Activated naive CD4-positive, alpha-beta T cell treated with anti-CD3 and anti-CD28 coated beads, Interleukin-2, amount 10 ng/mL, durations not matched to agents 7 days and 5 days (primary cell): ENCODE measurements around the gene ABCC1.
A peak's percentile ranks its signal among the peaks of the same experiment; 100 is the strongest.

ENCODE experiments used
- CTCF ChIA-PET: fragments of 350-600 bp; sonication (Branson Sonifier 250); formaldehyde crosslinking; loops from one replicate; lab custom pipeline; 2021; ENCODE audit warnings: antibody characterized with exemption; lab: Charles Lee
- DNase-seq: peaks from one replicate; pipeline ENCODE4 v3.0.0-alpha.2; 2020
- H3K27ac Mint-ChIP-seq: one replicate; pipeline ENCODE4 v1.8.0; 2021; ENCODE audit warnings: mild to moderate bottlenecking, moderate library complexity, mixed read lengths
- H3K27me3 Mint-ChIP-seq: one replicate; pipeline ENCODE4 v1.8.0; 2021; ENCODE audit warnings: mild to moderate bottlenecking, mixed read lengths
- H3K36me3 Mint-ChIP-seq: one replicate; pipeline ENCODE4 v1.8.0; 2021; ENCODE audit warnings: mixed read lengths
- H3K4me1 Mint-ChIP-seq: one replicate; pipeline ENCODE4 v1.8.0; 2021; ENCODE audit warnings: mixed read lengths
- H3K4me3 Mint-ChIP-seq: one replicate; pipeline ENCODE4 v1.8.0; 2021; ENCODE audit warnings: mild to moderate bottlenecking, moderate library complexity, mixed read lengths
- H3K9me3 Mint-ChIP-seq: one replicate; pipeline ENCODE4 v1.8.0; 2021; ENCODE audit warnings: mixed read lengths

ABCC1 gene

GRCh38 chr16:16003719-16004313 lies 54.4 kb downstream of the ABCC1 start:
- DNase-seq = no peak
- H3K27ac Mint-ChIP-seq = no peak overlapping the region
- CTCF ChIA-PET = no interaction called here

GRCh38 chr16:16004314-16004749 lies 54.9 kb downstream of the ABCC1 start:
- CTCF ChIA-PET = no interaction called here
- peaks cover 31% of the 10 kb centered on the region for H3K36me3 Mint-ChIP-seq
- peaks cover 19% of the 10 kb centered on the region for H3K4me1 Mint-ChIP-seq
- peaks cover 4% of the 10 kb centered on the region for H3K9me3 Mint-ChIP-seq
- no peak overlapping the region for H3K4me3 Mint-ChIP-seq
- DNase-seq = no peak
- H3K27ac Mint-ChIP-seq = no peak overlapping the region
- H3K27me3 Mint-ChIP-seq = no peaks in the 10 kb centered on the region

More at GRCh38 chr16:16003719-16004313, 54.4 kb downstream of the ABCC1 start:
- Mint-ChIP-seq H3K4me1 (peaks cover 19% of the 10 kb centered on the region), H3K27me3 (no peaks in the 10 kb centered on the region), H3K36me3 (peaks cover 28% of the 10 kb centered on the region), H3K4me3 (no peak overlapping the region), H3K9me3 (peaks cover 4% of the 10 kb centered on the region)

GRCh38 chr16:16005721-16006120 lies 56.3 kb downstream of the ABCC1 start:
- Mint-ChIP-seq H3K4me1 (peaks cover 19% of the 10 kb centered on the region), H3K9me3 (peaks cover 4% of the 10 kb centered on the region), H3K27me3 (no peaks in the 10 kb centered on the region), H3K36me3 (peaks cover 42% of the 10 kb centered on the region), H3K4me3 (no peak overlapping the region), H3K27ac (no peak overlapping the region)
- CTCF ChIA-PET = no interaction called here
- DNase-seq = no peak

- no peak overlapping the region for H3K4me3 Mint-ChIP-seq
- no peak for DNase-seq
- peak overlapping the region; percentile 7 for H3K27ac Mint-ChIP-seq
- CTCF ChIA-PET = no interaction called here
- H3K9me3 Mint-ChIP-seq = peaks cover 4% of the 10 kb centered on the region
- no peaks in the 10 kb centered on the region for H3K27me3 Mint-ChIP-seq
- H3K4me1 Mint-ChIP-seq = peaks cover 19% of the 10 kb centered on the region
- H3K36me3 Mint-ChIP-seq = peaks cover 43% of the 10 kb centered on the region
Measured at GRCh38 chr16:16006650-16007049, 57.2 kb downstream of the ABCC1 start.

DNA sequence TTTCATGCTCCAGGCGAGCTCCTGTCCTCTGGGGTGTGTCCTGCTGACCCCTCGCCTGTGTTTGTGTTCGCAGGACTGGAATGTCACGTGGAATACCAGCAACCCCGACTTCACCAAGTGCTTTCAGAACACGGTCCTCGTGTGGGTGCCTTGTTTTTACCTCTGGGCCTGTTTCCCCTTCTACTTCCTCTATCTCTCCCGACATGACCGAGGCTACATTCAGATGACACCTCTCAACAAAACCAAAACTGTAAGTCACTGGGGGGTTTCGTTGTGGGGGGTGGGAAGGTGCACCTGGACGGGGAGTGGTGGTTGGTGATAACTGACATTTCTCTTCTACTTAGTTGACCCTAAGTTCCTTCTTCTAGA lies 58.3 kb downstream of the ABCC1 start:
- peaks cover 19% of the 10 kb centered on the region for H3K4me1 Mint-ChIP-seq
- peak overlapping the region; percentile 57 for H3K27ac Mint-ChIP-seq
- H3K27me3 Mint-ChIP-seq = no peaks in the 10 kb centered on the region
- peaks cover 39% of the 10 kb centered on the region for H3K36me3 Mint-ChIP-seq
- CTCF ChIA-PET = no interaction called here
- H3K9me3 Mint-ChIP-seq = peaks cover 4% of the 10 kb centered on the region
- H3K4me3 Mint-ChIP-seq = no peak overlapping the region
- no peak for DNase-seq

- Mint-ChIP-seq H3K4me1 (peaks cover 19% of the 10 kb centered on the region), H3K9me3 (peaks cover 2% of the 10 kb centered on the region), H3K36me3 (peaks cover 45% of the 10 kb centered on the region), H3K27ac (no peak overlapping the region), H3K4me3 (no peak overlapping the region), H3K27me3 (no peaks in the 10 kb centered on the region)
- CTCF ChIA-PET = no interaction called here
- DNase-seq = no peak
Measured at GRCh38 chr16:16008666-16009065, 59.2 kb downstream of the ABCC1 start.

DNA sequence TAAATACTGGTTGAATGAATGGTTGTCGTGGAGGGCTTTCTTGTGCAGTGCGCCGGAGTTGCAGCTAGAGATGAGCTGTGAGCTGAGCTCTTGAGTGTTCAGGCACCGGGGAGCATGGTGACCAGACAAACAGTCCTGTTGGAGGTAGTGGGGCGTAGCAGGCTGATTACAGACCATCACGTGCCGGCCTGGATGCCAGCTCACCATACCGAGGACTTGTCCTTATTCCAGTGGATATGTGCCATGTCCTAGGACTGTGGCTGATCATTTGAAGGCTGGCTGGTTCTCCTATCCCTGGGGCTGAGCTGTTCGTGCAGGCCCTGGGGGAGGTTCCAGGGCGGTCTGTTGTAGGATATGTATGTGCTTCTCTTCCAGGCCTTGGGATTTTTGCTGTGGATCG lies 60.0 kb downstream of the ABCC1 start:
- CTCF ChIA-PET = interaction anchor here (0.9 kb wide), 2 partner anchors 15 to 36 kb away, joined by 3 read pairs; no protein-coding TSS in a partner anchor
- peaks cover 19% of the 10 kb centered on the region for H3K4me1 Mint-ChIP-seq
- DNase-seq = no peak
- H3K27me3 Mint-ChIP-seq = no peaks in the 10 kb centered on the region
- H3K27ac Mint-ChIP-seq = peak overlapping the region; percentile 76
- peaks cover 45% of the 10 kb centered on the region for H3K36me3 Mint-ChIP-seq
- H3K9me3 Mint-ChIP-seq = peaks cover 2% of the 10 kb centered on the region
- H3K4me3 Mint-ChIP-seq = no peak overlapping the region

- no peak for DNase-seq
- no peak overlapping the region for H3K4me3 Mint-ChIP-seq
- H3K4me1 Mint-ChIP-seq = peaks cover 19% of the 10 kb centered on the region
- peaks cover 2% of the 10 kb centered on the region for H3K9me3 Mint-ChIP-seq
- H3K36me3 Mint-ChIP-seq = peaks cover 43% of the 10 kb centered on the region
- CTCF ChIA-PET = interaction anchor here (1.1 kb wide), 1 partner anchor 17 kb away, joined by 3 read pairs; no protein-coding TSS in a partner anchor
- no peak overlapping the region for H3K27ac Mint-ChIP-seq
- no peaks in the 10 kb centered on the region for H3K27me3 Mint-ChIP-seq
Measured at GRCh38 chr16:16010194-16010593, 60.8 kb downstream of the ABCC1 start.

DNA sequence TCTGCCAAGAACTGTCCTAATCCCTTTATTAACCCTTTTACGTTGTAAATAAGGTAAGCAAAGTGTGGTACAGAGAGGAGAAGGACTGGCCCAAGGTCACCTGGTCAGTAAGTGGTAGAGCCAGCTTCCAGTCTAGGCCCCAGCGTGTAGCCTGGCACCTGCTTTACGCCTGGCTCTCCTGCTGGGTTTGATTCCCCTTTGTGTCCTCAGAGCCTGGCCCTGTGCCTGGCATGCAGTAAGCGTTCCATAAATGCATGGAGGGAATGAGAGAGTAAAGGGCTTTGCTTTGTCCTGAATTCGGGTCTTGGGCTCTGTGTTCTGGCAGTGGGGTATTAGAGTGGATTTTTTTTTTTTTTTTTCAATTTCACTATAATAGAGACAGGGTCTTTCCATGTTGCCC lies 62.7 kb downstream of the ABCC1 start:
- CTCF ChIA-PET = no interaction called here
- H3K4me3 Mint-ChIP-seq = no peak overlapping the region
- H3K36me3 Mint-ChIP-seq = peaks cover 47% of the 10 kb centered on the region
- H3K4me1 Mint-ChIP-seq = peaks cover 12% of the 10 kb centered on the region
- no peaks in the 10 kb centered on the region for H3K27me3 Mint-ChIP-seq
- H3K27ac Mint-ChIP-seq = no peak overlapping the region
- DNase-seq = no peak
- no peaks in the 10 kb centered on the region for H3K9me3 Mint-ChIP-seq

- Mint-ChIP-seq H3K27ac (no peak overlapping the region), H3K9me3 (no peaks in the 10 kb centered on the region), H3K27me3 (no peaks in the 10 kb centered on the region), H3K4me3 (no peak overlapping the region), H3K36me3 (peaks cover 53% of the 10 kb centered on the region), H3K4me1 (peaks cover 5% of the 10 kb centered on the region)
- CTCF ChIA-PET = no interaction called here
- no peak for DNase-seq
Measured at GRCh38 chr16:16013812-16014211, 64.4 kb downstream of the ABCC1 start.

DNA sequence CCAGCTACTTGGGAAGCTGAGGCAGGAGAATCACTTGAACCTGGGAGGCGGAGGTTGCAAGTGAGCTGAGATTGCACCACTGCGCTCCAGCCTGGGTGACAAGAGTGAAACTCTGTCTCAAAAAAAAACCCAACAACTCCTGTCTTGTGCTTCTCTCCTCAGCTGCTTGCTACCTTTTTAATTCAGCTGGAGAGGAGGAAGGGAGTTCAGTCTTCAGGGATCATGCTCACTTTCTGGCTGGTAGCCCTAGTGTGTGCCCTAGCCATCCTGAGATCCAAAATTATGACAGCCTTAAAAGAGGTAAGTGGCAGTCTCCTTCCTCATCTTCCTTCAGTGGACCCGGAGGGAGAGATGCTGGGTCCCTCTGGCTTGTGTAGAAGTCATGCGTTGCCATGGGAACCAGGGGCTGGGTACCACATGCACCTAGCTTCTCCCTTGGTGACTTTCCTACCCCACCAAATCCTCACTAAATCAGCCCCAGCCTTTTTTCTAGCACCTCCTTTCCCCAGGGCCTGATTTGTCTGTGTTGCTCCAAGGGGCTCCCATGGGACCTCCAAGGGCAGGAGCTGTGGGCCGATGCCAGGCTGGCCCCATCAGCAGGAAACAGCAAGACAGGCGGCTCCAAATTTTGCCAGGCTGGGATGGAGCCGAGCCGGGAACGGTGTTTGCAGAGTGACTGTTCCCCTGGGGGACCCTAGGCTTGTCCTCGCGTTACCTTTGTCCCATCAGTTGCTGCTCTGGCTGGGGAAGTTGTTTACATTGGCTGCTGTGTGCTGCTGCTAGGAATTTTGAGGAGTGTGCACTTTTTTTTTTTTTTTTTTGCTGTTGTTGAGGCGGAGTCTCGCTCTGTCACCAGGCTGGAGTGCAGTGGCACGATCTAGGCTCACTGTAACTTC lies 65.2 kb downstream of the ABCC1 start:
- Mint-ChIP-seq H3K4me3 (no peak overlapping the region), H3K27ac (no peak overlapping the region)

DNA sequence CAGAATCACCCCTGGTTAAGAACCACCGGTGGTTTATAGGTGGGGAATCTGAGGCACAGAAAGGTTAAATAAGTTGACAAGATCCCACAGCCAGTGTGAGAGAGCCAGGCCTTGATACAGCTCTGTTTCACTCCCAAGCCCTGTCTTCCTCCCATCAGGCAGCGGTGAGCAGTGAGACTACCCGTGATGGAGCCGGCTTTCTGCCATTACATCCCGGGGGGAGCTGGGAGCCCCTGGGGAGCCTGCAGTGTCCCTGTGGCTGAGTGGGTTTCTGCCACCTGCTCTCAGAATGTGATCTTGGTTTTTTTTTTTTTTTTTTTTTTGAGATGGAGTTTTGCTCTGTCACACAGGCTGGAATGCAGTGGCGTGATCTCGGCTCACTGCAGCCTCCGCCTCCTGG lies 66.4 kb downstream of the ABCC1 start:
- CTCF ChIA-PET = no interaction called here
- Mint-ChIP-seq H3K27me3 (no peaks in the 10 kb centered on the region), H3K9me3 (no peaks in the 10 kb centered on the region), H3K36me3 (peaks cover 51% of the 10 kb centered on the region), H3K4me1 (peaks cover 5% of the 10 kb centered on the region), H3K27ac (no peak overlapping the region), H3K4me3 (no peak overlapping the region)
- DNase-seq = no peak

More for the DNA sequence above, 65.2 kb downstream of the ABCC1 start:
- no peaks in the 10 kb centered on the region for H3K27me3 Mint-ChIP-seq
- peaks cover 52% of the 10 kb centered on the region for H3K36me3 Mint-ChIP-seq
- H3K9me3 Mint-ChIP-seq = no peaks in the 10 kb centered on the region
- DNase-seq = no peak
- H3K4me1 Mint-ChIP-seq = peaks cover 5% of the 10 kb centered on the region
- CTCF ChIA-PET = no interaction called here

DNA sequence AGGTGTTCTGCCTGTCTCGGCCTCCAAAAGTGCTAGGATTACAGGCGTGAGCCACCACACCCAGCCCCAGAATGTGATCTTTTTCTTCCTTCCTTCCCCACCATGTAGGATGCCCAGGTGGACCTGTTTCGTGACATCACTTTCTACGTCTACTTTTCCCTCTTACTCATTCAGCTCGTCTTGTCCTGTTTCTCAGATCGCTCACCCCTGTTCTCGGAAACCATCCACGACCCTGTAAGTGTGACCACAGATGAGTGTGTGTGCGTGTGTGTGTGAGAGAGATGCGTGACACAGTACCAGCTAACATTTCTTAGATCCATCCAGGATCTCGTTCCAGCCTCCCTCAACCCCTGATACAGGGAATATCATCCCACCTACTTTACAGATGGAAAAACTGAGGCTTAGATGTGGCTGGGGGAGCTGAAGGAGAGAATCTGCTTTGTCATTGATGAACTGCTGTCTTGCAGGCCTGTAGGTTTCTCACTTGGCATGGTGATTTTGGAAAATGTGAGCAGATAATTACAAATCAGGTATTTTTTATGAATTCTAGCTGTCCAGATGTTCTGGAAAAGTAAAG lies 67.1 kb downstream of the ABCC1 start:
- CTCF ChIA-PET = no interaction called here
- peaks cover 5% of the 10 kb centered on the region for H3K4me1 Mint-ChIP-seq
- peaks cover 48% of the 10 kb centered on the region for H3K36me3 Mint-ChIP-seq
- H3K4me3 Mint-ChIP-seq = no peak overlapping the region
- no peak for DNase-seq
- no peaks in the 10 kb centered on the region for H3K27me3 Mint-ChIP-seq
- no peaks in the 10 kb centered on the region for H3K9me3 Mint-ChIP-seq
- H3K27ac Mint-ChIP-seq = peak overlapping the region; percentile 2

DNA sequence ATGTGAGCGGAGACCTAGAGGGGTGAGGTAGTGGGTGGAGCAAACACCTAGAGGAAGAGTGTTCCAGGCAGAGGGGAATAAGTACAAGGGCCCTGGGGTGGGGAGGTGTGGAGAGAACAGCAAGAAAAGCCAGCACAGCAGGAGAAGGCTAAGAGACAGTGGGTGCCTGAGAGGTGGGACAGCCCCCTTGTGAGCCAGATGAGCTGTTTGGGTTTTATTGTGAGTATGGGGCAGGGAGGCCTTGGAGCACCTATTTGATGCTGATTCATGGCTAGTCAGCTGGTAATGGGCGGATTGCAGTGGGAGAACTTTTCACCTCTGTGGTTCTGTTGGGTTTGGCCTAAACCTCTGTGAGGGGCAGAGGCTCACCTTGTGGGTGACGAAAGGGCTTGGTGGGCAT lies 68.4 kb downstream of the ABCC1 start:
- no peaks in the 10 kb centered on the region for H3K9me3 Mint-ChIP-seq
- no peak overlapping the region for H3K27ac Mint-ChIP-seq
- H3K4me3 Mint-ChIP-seq = no peak overlapping the region
- CTCF ChIA-PET = interaction anchor here (0.5 kb wide), 1 partner anchor 97 kb away, joined by 4 read pairs; no protein-coding TSS in a partner anchor
- H3K27me3 Mint-ChIP-seq = no peaks in the 10 kb centered on the region
- no peak for DNase-seq
- H3K4me1 Mint-ChIP-seq = peaks cover 5% of the 10 kb centered on the region
- peaks cover 50% of the 10 kb centered on the region for H3K36me3 Mint-ChIP-seq
